Loucy (cell line): ENCODE data around the gene FCER2.

Experiments used
- EZH2phosphoT487 ChIP-seq: fragments of 200-600 bp; IDR thresholded peaks from 2 replicates; pipeline ENCODE4 v1.6.1; 2018; ENCODE audit warnings: antibody characterized with exemption, mild to moderate bottlenecking, moderate library complexity, borderline replicate concordance
- TF ChIP-seq, protein P1 (sequence below): fragments of 200-600 bp; sonication (generic); conservative IDR thresholded peaks from 2 replicates; pipeline ENCODE4 v1.5.1; 2014; ENCODE audit warnings: mild to moderate bottlenecking, antibody characterized with exemption, low read length

DNA sequence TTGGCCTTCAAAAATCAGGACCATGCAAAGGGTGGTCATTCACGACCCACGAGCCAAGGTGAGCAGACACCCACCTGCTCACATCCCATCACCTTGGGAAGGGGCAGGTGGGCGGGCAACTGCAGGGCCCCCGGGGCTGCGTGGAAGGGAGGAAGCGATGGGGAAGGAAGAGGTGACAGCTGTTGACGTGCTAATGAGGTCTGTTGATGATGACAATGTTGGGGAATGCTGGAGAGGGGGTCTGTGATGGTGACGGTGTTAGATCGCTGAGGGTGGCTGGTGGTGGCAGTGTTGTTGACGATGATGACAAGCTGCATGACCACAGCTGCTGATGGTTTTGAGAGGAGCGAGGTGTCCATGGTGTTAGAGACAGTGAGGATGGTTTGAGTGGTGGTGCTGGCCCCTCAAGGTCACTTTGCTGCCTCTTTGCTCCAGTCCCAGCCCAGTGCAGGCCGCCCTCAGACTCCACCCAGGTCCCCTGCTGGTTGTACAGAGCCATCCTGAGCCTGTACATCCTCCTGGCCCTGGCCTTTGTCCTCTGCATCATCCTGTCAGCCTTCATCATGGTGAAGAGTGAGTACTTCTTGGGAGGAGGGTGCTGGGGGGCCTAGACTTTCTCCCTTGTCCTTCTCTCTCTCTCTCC is 24.1 kb downstream of the FCER2 start:
- TF ChIP-seq EZH2phosphoT487: no peak
- TF ChIP-seq, protein P1, sequence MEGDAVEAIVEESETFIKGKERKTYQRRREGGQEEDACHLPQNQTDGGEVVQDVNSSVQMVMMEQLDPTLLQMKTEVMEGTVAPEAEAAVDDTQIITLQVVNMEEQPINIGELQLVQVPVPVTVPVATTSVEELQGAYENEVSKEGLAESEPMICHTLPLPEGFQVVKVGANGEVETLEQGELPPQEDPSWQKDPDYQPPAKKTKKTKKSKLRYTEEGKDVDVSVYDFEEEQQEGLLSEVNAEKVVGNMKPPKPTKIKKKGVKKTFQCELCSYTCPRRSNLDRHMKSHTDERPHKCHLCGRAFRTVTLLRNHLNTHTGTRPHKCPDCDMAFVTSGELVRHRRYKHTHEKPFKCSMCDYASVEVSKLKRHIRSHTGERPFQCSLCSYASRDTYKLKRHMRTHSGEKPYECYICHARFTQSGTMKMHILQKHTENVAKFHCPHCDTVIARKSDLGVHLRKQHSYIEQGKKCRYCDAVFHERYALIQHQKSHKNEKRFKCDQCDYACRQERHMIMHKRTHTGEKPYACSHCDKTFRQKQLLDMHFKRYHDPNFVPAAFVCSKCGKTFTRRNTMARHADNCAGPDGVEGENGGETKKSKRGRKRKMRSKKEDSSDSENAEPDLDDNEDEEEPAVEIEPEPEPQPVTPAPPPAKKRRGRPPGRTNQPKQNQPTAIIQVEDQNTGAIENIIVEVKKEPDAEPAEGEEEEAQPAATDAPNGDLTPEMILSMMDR: no peak
